K562 (cell line): Measurements from ENCODE around the gene CERS6. TPM values are rescaled to one million over a fixed set of nuclear protein-coding genes. Genes with fewer than 3 reads are reported as not detected.

Source experiments
- BCL6 ChIP-seq: fragments of 250-450 bp; sonication (Bioruptor Pico); IDR thresholded peaks from 2 replicates; pipeline ENCODE4 v1.4.0; 2020
- BCOR ChIP-seq: fragments of 450-650 bp; IDR thresholded peaks from 2 replicates; pipeline ENCODE4 v1.6.1; 2016
- HNRNPH1 ChIP-seq: fragments of 200-400 bp; formaldehyde crosslinking; optimal IDR thresholded peaks from 2 replicates; pipeline ENCODE3; 2017; ENCODE audit warnings: low read depth, mild to moderate bottlenecking, low read length, moderate library complexity
- HOXB6 ChIP-seq: fragments of 250-450 bp; sonication (Bioruptor Pico); IDR thresholded peaks from 2 replicates; pipeline ENCODE4 v1.5.1; 2022; ENCODE audit warnings: mild to moderate bottlenecking, borderline replicate concordance
- JUN ChIP-seq, 2 experiments: sonication (generic) in 1 of 2; formaldehyde crosslinking in 1 of 2; IDR thresholded peaks; 2 replicates each; pipeline versions ENCODE4 v1.6.1 to v1.8.0; 2012 to 2022; ENCODE audit warnings: borderline replicate concordance in 2 of 2, mild to moderate bottlenecking in 2 of 2, improper control_type of control experiment in 1 of 2, low read depth in 1 of 2, low read length in 1 of 2, missing genetic modification reagents in 1 of 2
- PRMT5 ChIP-seq: sonication (generic); formaldehyde crosslinking; IDR thresholded peaks from 2 replicates; pipeline ENCODE4 v1.5.0; 2020; ENCODE audit warnings: missing genetic modification reagents
- SIN3B ChIP-seq: fragments of 450-650 bp; IDR thresholded peaks from 2 replicates; pipeline ENCODE4 v1.6.1; 2017; ENCODE audit warnings: low read depth, mild to moderate bottlenecking, moderate library complexity
- TCF3 ChIP-seq: sonication (generic); formaldehyde crosslinking; IDR thresholded peaks from 2 replicates; pipeline ENCODE4 v1.4.0; 2020; ENCODE audit warnings: mild to moderate bottlenecking, missing genetic modification reagents
- TRIM28 ChIP-seq: fragments of 450-650 bp; IDR thresholded peaks from 2 replicates; pipeline ENCODE4 v1.6.1; 2017
- YY1 ChIP-seq, 3 experiments: IDR thresholded peaks; 2 replicates each; pipeline ENCODE4 v1.6.1; 2011; ENCODE audit warnings: low read length in 2 of 3, mild to moderate bottlenecking in 2 of 3, moderate library complexity in 2 of 3, borderline replicate concordance in 1 of 3, control low read depth in 1 of 3, low read depth in 1 of 3; ENCODE audit not compliant: insufficient read depth in 3 of 3, insufficient replicate concordance in 2 of 3, control insufficient read depth in 1 of 3, insufficient read length in 1 of 3; ENCODE audit errors: extremely low read depth in 1 of 3
- ZNF445 ChIP-seq: fragments of 250-450 bp; sonication (Bioruptor Pico); IDR thresholded peaks from 2 replicates; pipeline ENCODE4 v1.4.0; 2020; ENCODE audit warnings: low read depth, mild to moderate bottlenecking, moderate library complexity
- polyA plus RNA-seq, 8 experiments: library from polyadenylated mRNA; depleted of rRNA in 4 of 8; stranded (reverse) in 5 of 8; unstranded in 3 of 8; fragments of >200 nt; fragmentation: Nextera tagmentation in 2 of 8; fragmentation: Illumina TruSeq in 1 of 8; extraction: Ambion mirVana in 2 of 8; extraction: Trizol in 1 of 8; gene quantifications; 2 replicates each; pipeline versions ENCODE4 v1.2.1 to v1.2.3, GENCODE V29; 2011 to 2014; ENCODE audit warnings: inconsistent platforms in 1 of 8, missing spikeins in 1 of 8
- total RNA-seq, 7 experiments: library from RNA; depleted of rRNA in 6 of 7; stranded (reverse); fragments of >200 nt in 6 of 7; fragmentation: Illumina TruSeq in 2 of 7; extraction: Trizol in 2 of 7; gene quantifications; 2 replicates each; pipeline versions ENCODE4 v1.2.1 to v1.2.3, GENCODE V29; 2011 to 2021; ENCODE audit warnings: low replicate concordance in 1 of 7
- TF ChIP-seq, protein P1 (sequence below): fragments of 250-450 bp; sonication (Bioruptor Pico); IDR thresholded peaks from 2 replicates; pipeline ENCODE4 v1.8.0; 2022; ENCODE audit warnings: moderate library complexity, mild to moderate bottlenecking, inconsistent platforms
- TF ChIP-seq, protein P2 (sequence below): fragments of 200-800 bp; sonication (Bioruptor generic); IDR thresholded peaks from 2 replicates; pipeline ENCODE4 v1.6.1; 2017; ENCODE audit warnings: missing genetic modification characterization, missing compliant biosample characterization

CERS6 gene
- total and polyA plus RNA-seq, 9 of the 15 experiments (the other 6 are each of a cell fraction or from before 2014, with no cell fraction given), result 1.6 to 13.6 (median 11.4) TPM

DNA sequence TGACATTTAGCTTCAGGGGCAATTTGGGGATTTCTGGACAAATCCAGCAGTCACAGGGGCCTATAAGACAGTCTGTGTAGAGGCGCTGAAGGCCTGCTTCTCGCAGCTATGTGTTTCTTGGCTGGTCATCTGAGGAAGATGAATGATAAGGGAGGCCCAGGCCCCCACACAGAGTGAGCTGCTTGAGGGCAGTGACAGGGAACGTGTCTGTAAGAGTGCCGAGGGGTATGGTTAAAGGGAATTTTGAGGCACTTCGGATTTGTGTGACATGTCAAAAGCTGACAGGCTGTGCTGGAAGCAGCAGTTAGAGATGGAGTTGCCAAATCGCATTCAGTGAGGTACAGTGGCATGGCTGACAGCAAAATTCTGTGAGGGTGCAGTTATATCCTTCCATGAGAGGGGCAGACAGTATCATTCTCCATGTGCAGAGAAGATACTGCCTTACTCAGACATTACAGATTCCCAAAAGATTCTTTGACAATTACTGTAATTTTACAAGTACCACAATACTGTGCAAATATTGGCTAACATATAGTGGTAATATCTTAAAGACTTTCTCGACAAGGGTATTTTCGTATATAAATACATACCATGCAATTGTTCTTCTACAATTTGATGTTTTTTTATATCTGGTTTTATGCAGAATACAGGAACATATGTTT is 74.0 kb downstream of the CERS6 start (continued):
- TF ChIP-seq HOXB6 (CRISPR knock-in tag) (no peak), PRMT5 (CRISPR knock-in tag) (no peak), BCOR (no peak), TRIM28 (peak; percentile 70; the same call in 1 of the 2 replicates), YY1 (IDR thresholded peaks at IDR 0.05; ENCODE audit: borderline replicate concordance in 1 of 3, control insufficient read depth in 1 of 3, extremely low read depth in 1 of 3, insufficient read depth in 3 of 3, insufficient read length in 1 of 3, insufficient replicate concordance in 2 of 3, low read depth in 1 of 3, low read length in 2 of 3) (no peak), ZNF445 (no peak), TCF3 (CRISPR knock-in tag) (no peak), JUN (IDR thresholded peaks at IDR 0.05; ENCODE audit: borderline replicate concordance, low read depth, low read length) (no peak), JUN (CRISPR knock-in tag; IDR thresholded peaks at IDR 0.05; ENCODE audit: borderline replicate concordance) (no peak), SIN3B (no peak), HNRNPH1 (no peak), BCL6 (CRISPR knock-in tag) (no peak)
- TF ChIP-seq, protein P1, sequence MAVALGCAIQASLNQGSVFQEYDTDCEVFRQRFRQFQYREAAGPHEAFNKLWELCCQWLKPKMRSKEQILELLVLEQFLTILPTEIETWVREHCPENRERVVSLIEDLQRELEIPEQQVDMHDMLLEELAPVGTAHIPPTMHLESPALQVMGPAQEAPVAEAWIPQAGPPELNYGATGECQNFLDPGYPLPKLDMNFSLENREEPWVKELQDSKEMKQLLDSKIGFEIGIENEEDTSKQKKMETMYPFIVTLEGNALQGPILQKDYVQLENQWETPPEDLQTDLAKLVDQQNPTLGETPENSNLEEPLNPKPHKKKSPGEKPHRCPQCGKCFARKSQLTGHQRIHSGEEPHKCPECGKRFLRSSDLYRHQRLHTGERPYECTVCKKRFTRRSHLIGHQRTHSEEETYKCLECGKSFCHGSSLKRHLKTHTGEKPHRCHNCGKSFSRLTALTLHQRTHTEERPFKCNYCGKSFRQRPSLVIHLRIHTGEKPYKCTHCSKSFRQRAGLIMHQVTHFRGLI (CRISPR knock-in tag), result no peak
- TF ChIP-seq, protein P2, sequence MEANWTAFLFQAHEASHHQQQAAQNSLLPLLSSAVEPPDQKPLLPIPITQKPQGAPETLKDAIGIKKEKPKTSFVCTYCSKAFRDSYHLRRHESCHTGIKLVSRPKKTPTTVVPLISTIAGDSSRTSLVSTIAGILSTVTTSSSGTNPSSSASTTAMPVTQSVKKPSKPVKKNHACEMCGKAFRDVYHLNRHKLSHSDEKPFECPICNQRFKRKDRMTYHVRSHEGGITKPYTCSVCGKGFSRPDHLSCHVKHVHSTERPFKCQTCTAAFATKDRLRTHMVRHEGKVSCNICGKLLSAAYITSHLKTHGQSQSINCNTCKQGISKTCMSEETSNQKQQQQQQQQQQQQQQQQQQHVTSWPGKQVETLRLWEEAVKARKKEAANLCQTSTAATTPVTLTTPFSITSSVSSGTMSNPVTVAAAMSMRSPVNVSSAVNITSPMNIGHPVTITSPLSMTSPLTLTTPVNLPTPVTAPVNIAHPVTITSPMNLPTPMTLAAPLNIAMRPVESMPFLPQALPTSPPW (CRISPR knock-in tag), result no peak
- TF ChIP-seq, all 486 proteins: peak for 23
